GM21381 (cell line): Measurements from ENCODE around the gene ARMH2.
"Not testable (repeated sequence)": the region's sequence is repeated elsewhere in the genome, so short reads cannot be mapped to it uniquely, and the experiment has no call there.

Source experiments
- ATAC-seq: cut with Tn5 transposase; IDR thresholded peaks from one replicate; pipeline ENCODE4 v1.9.1; 2021; ENCODE audit warnings: mild to moderate bottlenecking, moderate library complexity; ENCODE audit not compliant: unreplicated experiment

ARMH2 gene

GRCh38 chr6:24765968-24766367 lies 32.7 kb downstream of the ARMH2 start:
- not testable (repeated sequence) for ATAC-seq

DNA sequence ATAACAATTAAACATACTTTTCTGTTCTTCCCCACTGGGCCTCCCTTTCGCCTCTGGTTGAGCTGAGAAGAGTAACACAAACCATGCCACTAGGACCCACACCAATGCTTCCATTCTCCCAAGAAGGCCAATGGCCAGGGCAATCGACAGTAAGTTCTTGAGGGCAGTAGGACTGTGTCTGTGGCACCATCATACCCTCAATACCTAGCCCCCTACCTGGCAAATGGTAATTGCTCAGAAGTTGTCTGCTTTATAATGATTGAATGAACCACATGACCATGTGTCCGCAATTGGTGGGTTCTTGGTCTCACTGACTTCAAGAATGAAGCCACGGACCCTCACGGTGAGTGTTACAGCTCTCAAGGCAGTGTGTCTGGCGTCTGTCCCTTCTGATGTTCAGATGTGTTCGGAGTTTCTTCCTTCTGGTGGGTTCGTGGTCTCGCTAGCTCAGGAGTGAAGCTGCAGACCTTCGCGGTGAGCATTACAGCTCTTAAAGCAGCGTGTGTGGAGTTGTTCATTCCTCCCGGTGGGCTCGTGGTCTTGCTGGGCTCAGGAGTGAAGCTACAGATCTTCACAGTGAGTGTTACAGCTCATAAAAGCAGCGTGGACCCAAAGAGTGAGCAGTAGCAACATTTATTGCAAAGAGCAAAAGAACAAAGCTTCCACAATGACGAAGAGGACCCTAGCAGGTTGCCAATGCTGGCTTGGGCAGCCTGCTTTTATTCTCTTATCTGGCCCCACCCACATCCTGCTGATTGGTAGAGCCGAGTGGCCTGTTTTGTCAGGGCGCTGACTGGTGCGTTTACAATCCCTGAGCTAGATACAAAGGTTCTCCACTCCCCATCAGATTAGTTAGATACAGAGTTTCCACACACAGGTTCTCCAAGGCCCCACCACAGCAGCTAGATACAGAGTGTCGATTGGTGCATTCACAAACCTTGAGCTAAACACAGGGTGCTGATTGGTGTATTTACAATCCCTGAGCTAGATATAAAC lies 33.6 kb downstream of the ARMH2 start:
- not testable (repeated sequence) for ATAC-seq

GRCh38 chr6:24763578-24763977 lies 35.1 kb downstream of the ARMH2 start:
- ATAC-seq: no peak

GRCh38 chr6:24761851-24762250 lies 36.9 kb downstream of the ARMH2 start:
- ATAC-seq: no peak

GRCh38 chr6:24761193-24761835 lies 37.4 kb downstream of the ARMH2 start:
- no peak for ATAC-seq

DNA sequence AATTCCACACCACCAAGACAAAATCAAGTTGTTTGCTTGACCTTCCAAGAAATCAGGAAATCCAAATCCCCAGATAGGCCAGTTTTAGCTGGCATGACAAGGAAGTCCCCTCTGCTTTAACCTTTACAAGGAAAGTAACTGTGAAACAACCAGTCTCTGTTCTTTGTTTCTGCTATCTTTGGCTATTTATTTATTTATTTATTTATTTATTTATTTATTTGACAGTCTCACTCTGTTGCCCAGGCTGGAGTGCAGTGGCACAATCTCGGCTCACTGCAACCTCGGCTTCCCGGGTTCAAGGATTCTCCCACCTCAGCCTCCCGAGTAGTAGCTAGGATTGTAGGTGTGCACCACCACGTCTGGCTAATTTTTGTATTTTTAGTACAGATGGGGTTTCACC lies 38.5 kb downstream of the ARMH2 start:
- no peak for ATAC-seq

DNA sequence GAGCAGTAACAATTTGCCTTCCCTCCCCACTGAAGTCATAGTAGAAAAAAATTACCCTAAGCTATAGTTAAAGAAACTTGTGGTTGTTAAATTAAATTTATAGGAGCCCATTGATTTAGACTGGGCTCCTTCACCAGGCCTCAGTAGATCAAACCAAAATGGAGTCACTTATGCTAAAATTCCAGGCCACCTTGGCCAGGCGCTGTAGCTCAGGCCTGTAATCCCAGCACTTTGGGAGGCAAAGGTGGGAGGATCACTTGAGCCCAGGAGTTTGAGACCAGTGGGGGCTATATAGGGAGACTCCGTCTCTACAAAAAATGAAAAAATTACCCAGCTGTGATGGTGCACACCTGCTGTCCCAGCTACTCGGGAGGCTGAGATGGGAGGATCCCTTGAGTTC lies 39.0 kb downstream of the ARMH2 start:
- ATAC-seq: no peak

- no peak for ATAC-seq
Measured at GRCh38 chr6:24757611-24758010, 41.1 kb downstream of the ARMH2 start.

- ATAC-seq: no peak
Measured at GRCh38 chr6:24755279-24755678, 43.4 kb downstream of the ARMH2 start.

DNA sequence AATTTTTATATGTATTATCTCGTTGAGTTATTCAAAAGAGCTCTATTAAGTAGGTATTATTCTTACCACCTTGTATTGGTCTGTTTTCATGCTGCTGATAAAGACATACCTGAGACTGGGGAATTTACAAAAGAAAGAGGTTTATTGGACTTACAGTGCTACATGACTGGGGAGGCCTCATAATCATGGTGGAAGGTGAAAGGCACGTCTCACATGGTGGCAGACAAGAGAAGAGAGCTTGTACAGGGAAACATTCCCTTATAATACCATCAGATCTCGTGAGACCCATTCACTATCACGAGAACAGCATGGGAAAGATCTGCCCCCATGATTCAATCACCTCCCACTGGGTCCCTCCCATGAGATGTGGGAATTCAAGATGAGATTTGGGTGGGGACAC lies 44.3 kb downstream of the ARMH2 start:
- ATAC-seq: not testable (repeated sequence)

- no peak for ATAC-seq
Measured at GRCh38 chr6:24753545-24753944, 45.2 kb downstream of the ARMH2 start.

DNA sequence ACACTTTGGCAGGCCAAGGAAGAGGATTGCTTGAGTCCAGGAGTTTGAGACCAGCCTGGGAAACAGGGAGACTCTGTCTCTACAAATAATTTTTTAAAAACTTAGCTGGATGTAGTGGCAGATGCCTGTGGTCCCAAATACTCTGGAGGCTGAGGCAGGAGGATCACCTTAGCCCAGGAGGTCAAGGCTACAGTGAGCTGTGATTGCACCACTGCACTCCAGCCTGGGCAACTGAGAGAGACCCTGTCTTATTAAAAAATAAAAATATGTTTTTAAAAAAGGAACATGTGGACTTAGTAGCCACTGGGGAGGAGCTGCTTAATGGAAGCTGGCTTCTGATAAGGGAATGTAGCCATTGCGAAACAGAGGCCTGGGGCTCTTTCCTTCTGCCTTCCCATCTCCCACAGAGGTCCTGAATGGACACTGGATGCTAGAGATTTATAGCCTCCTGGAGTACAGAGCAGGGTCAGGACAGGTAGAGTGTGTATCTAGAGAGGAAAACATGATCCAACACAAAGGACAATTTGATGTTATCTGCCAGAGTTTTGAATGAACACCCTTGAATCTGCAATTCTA lies 45.7 kb downstream of the ARMH2 start:
- ATAC-seq: no peak

GRCh38 chr6:24752503-24752902 lies 46.2 kb downstream of the ARMH2 start:
- no peak for ATAC-seq

DNA sequence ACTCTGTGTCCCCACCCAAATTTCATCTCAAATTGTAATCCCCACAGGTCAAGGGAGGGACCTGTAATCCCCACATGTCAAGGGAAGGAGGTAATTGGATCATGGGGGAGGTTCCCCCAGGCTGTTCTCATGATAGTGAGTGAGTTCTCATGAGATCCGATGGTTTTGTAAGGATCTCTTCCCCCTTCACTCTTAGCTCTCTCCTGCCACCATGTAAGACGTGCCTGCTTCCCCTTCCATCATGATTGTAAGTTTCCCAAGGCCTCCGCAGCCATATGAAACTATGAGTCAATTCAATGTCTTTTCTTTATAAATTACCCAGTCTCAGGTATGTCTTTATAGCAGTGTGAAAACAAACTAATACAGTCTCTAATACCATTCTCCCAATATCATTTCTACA lies 47.8 kb downstream of the ARMH2 start:
- ATAC-seq: not testable (repeated sequence)

- no peak for ATAC-seq
Measured at GRCh38 chr6:24749297-24749696, 49.4 kb downstream of the ARMH2 start.
